Activated T-cell treated with anti-CD3 and anti-CD28 coated beads for 1 hour (primary cell): ENCODE measurements around the gene RBM25.
"Not testable (repeated sequence)": the region's sequence is repeated elsewhere in the genome, so short reads cannot be mapped to it uniquely, and the experiment has no call there.

ENCODE experiments used
- DNase-seq: peaks from one replicate; pipeline ENCODE4 v3.0.0-alpha.2; 2020; ENCODE audit warnings: low read depth

The RBM25 gene

GRCh38 chr14:73168691-73169090 lies 110.4 kb downstream of the RBM25 start:
- no peak for DNase-seq

DNA sequence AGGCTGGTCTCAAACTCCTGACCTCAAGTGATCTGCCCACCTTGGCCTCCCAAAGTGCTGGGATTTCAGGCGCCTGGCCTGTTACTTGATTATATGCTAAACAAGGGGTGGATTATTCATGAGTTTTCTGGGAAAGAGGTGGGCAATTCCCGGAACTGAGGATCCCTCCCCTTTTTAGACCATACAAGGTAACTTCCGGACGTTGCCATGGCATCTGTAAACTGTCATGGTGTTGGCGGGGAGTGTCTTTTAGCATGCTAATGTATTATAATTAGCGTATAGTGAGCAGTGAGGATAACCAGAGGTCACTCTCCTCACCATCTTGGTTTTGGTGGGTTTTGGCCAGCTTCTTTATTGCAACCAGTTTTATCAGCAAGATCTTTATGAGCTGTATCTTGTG lies 111.5 kb downstream of the RBM25 start:
- DNase-seq: not testable (repeated sequence)

DNA sequence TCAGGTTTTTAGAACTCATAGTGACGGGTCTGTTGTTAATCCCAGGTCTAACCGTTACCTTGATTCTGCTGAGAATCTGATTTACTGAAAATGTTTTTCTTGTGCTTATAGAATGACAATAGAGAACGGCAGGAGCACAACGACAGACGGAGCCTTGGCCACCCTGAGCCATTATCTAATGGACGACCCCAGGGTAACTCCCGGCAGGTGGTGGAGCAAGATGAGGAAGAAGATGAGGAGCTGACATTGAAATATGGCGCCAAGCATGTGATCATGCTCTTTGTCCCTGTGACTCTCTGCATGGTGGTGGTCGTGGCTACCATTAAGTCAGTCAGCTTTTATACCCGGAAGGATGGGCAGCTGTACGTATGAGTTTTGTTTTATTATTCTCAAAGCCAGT lies 112.4 kb downstream of the RBM25 start:
- no peak for DNase-seq

- no peak for DNase-seq
Measured at GRCh38 chr14:73172500-73172899, 114.2 kb downstream of the RBM25 start.

DNA sequence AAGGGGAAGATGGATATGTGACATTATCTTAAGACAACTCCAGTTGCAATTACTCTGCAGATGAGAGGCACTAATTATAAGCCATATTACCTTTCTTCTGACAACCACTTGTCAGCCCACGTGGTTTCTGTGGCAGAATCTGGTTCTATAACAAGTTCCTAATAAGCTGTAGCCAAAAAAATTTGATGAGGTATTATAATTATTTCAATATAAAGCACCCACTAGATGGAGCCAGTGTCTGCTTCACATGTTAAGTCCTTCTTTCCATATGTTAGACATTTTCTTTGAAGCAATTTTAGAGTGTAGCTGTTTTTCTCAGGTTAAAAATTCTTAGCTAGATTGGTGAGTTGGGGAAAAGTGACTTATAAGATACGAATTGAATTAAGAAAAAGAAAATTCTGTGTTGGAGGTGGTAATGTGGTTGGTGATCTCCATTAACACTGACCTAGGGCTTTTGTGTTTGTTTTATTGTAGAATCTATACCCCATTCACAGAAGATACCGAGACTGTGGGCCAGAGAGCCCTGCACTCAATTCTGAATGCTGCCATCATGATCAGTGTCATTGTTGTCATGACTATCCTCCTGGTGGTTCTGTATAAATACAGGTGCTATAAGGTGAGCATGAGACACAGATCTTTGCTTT lies 114.9 kb downstream of the RBM25 start:
- DNase-seq: no peak
